Ishikawa (cell line): Measurements from ENCODE around the gene SIM2.

Experiments used
- CREB1 ChIP-seq: IDR thresholded peaks from 2 replicates; pipeline ENCODE4 v1.6.1; 2012; ENCODE audit warnings: low read depth
- EP300 ChIP-seq: IDR thresholded peaks from 2 replicates; pipeline ENCODE4 v1.6.1; 2012; ENCODE audit warnings: borderline replicate concordance
- REST ChIP-seq: IDR thresholded peaks from 2 replicates; pipeline ENCODE4 v1.6.1; 2012; ENCODE audit warnings: low read depth, mild to moderate bottlenecking
- USF1 ChIP-seq: IDR thresholded peaks from 2 replicates; pipeline ENCODE4 v1.6.1; 2012

GRCh38 chr21:36725793-36726386 lies 27.0 kb downstream of the SIM2 start:
- TF ChIP-seq REST (no peak), USF1 (no peak), CREB1 (no peak), EP300 (no peak)
